ENCODE data around the gene CXorf38. TPM values are rescaled to one million over a fixed set of nuclear protein-coding genes. Genes with fewer than 3 reads are reported as not detected.

Gene CXorf38
- total RNA-seq, 2 donors from 2014 or later, result 8.2 to 9.1 TPM

- Histone ChIP-seq H3K27ac (peak overlapping the region; percentile 74 to 83), H3K4me1 (peaks cover 0 to 51% of the 10 kb centered on the region in 2 donors), H3K4me3 (peak overlapping the region; percentile 54 to 80), H3K36me3 (no peaks in the 10 kb centered on the region), H3K9me3 (no peaks in the 10 kb centered on the region), H3K27me3 (no peaks in the 10 kb centered on the region)
- no peak for TF ChIP-seq CTCF (IDR thresholded peaks at IDR 0.05)
- DNase-seq (ENCODE audit: low spot score), result peak; percentile 61
Measured at GRCh38 chrX:40646489-40647306, 663 bp downstream of the CXorf38 start.

GRCh38 chrX:40644821-40645358 is 2.5 kb downstream of the CXorf38 start:
- peak; percentile 71 for DNase-seq (ENCODE audit: low spot score)
- H3K4me1 ChIP-seq, result peaks cover 0 to 51% of the 10 kb centered on the region in 2 donors
- TF ChIP-seq CTCF (IDR thresholded peaks at IDR 0.05), result no peak

GRCh38 chrX:40644176-40644575 is 3.2 kb downstream of the CXorf38 start:
- no peak for DNase-seq (ENCODE audit: low spot score)
- H3K4me1 ChIP-seq, result peaks cover 0 to 51% of the 10 kb centered on the region in 2 donors
- TF ChIP-seq CTCF (IDR thresholded peaks at IDR 0.05), result no peak
- no peaks in the 10 kb centered on the region for H3K36me3 ChIP-seq
- peak overlapping the region in 1 of 2 donors; percentile 41 for H3K4me3 ChIP-seq
- no peaks in the 10 kb centered on the region for H3K9me3 ChIP-seq
- no peaks in the 10 kb centered on the region for H3K27me3 ChIP-seq
- peak overlapping the region; percentile 63 to 66 for H3K27ac ChIP-seq

More at GRCh38 chrX:40644821-40645358, 2.5 kb downstream of the CXorf38 start:
- H3K9me3 ChIP-seq, result no peaks in the 10 kb centered on the region
- H3K36me3 ChIP-seq, result no peaks in the 10 kb centered on the region
- no peaks in the 10 kb centered on the region for H3K27me3 ChIP-seq
- H3K27ac ChIP-seq, result peak overlapping the region; percentile 63 to 66
- peak overlapping the region; percentile 24 to 41 for H3K4me3 ChIP-seq

GRCh38 chrX:40637687-40638086 is 9.7 kb downstream of the CXorf38 start:
- peaks cover 36% of the 10 kb centered on the region for H3K36me3 ChIP-seq
- no peak for TF ChIP-seq CTCF (IDR thresholded peaks at IDR 0.05)
- no peak for DNase-seq (ENCODE audit: low spot score)
- H3K4me1 ChIP-seq, result peaks cover 0 to 9% of the 10 kb centered on the region in 2 donors
- no peak overlapping the region for H3K27ac ChIP-seq
- no peaks in the 10 kb centered on the region for H3K9me3 ChIP-seq
- H3K4me3 ChIP-seq, result no peak overlapping the region
- H3K27me3 ChIP-seq, result no peaks in the 10 kb centered on the region

GRCh38 chrX:40632199-40632598 is 15.2 kb downstream of the CXorf38 start:
- Histone ChIP-seq H3K27me3 (no peaks in the 10 kb centered on the region), H3K36me3 (peaks cover 56% of the 10 kb centered on the region), H3K27ac (no peak overlapping the region), H3K9me3 (no peaks in the 10 kb centered on the region), H3K4me1 (no peaks in the 10 kb centered on the region), H3K4me3 (no peak overlapping the region)
- TF ChIP-seq CTCF (IDR thresholded peaks at IDR 0.05), result no peak
- no peak for DNase-seq (ENCODE audit: low spot score)

Measured in right atrium auricular region (tissue), 2 donors.